ENCODE results near the gene ILDR1.

ILDR1 gene

GRCh38 chr3:121975702-121976302, 46.2 kb downstream of the ILDR1 start:
- no peak overlapping the region for H2AFZ ChIP-seq (ENCODE audit: low read length)
- H3K9ac ChIP-seq (ENCODE audit: low read depth, low read length, poor library complexity): no peak overlapping the region
- no peak for DNase-seq (ENCODE audit: low spot score)
- no peaks in the 10 kb centered on the region for H3K9me3 ChIP-seq (replicated peaks in 1 of 2; ENCODE audit: control insufficient read depth in 2 of 2, insufficient read depth in 1 of 2, low read depth in 1 of 2, low read length in 2 of 2)
- H3K4me2 ChIP-seq (ENCODE audit: insufficient read depth, low read length, poor library complexity, severe bottlenecking): no peak overlapping the region
- no peak overlapping the region for H4K91ac ChIP-seq (ENCODE audit: low read depth, low read length, poor library complexity)
- H2BK15ac ChIP-seq (ENCODE audit: low read length): no peak overlapping the region
- H3K18ac ChIP-seq (ENCODE audit: low read length): no peak overlapping the region
- H2BK12ac ChIP-seq (ENCODE audit: low read length): no peak overlapping the region
- no peak overlapping the region for H3K23ac ChIP-seq (ENCODE audit: low read depth, low read length, poor library complexity)
- no peaks in the 10 kb centered on the region for H3K36me3 ChIP-seq (replicated peaks in 1 of 2; ENCODE audit: control insufficient read depth in 2 of 2, insufficient read depth in 2 of 2, low read length in 2 of 2)
- no peaks in the 10 kb centered on the region for H3K79me1 ChIP-seq (ENCODE audit: low read depth, low read length)
- no peak overlapping the region for H4K8ac ChIP-seq (ENCODE audit: low read depth, low read length)
- no peaks in the 10 kb centered on the region for H3K27me3 ChIP-seq (ENCODE audit: control insufficient read depth in 3 of 3, insufficient read depth in 3 of 3, low read depth in 1 of 3, low read length in 3 of 3)
- H2AK5ac ChIP-seq (ENCODE audit: low read depth, low read length): no peak overlapping the region
- no peak overlapping the region for H2BK120ac ChIP-seq (ENCODE audit: low read depth, low read length)
- H3K14ac ChIP-seq (ENCODE audit: low read length): no peak overlapping the region
- WGBS, 2 donors (ENCODE audit: extremely low coverage in 2 of 2, insufficient read length in 2 of 2, insufficient replicate concordance in 1 of 2): no CpG with 5 or more reads among the region's 1 CpG
- no peaks in the 10 kb centered on the region for H3K4me1 ChIP-seq (ENCODE audit: control insufficient read depth in 2 of 2, insufficient read depth in 1 of 2, low read depth in 1 of 2, low read length in 2 of 2)
- no peak overlapping the region for H3K27ac ChIP-seq (replicated peaks; ENCODE audit: low read length)
- no peak overlapping the region for H2BK5ac ChIP-seq (ENCODE audit: low read length)
- H3K4me3 ChIP-seq (ENCODE audit: low read length in 2 of 2): no peak overlapping the region
- no peak overlapping the region for H3K4ac ChIP-seq (ENCODE audit: low read length)

- no peak overlapping the region for H2AK5ac ChIP-seq (ENCODE audit: low read depth, low read length)
- H3K4me2 ChIP-seq (ENCODE audit: insufficient read depth, low read length, poor library complexity, severe bottlenecking): no peak overlapping the region
- H2BK5ac ChIP-seq (ENCODE audit: low read length): no peak overlapping the region
- H2BK15ac ChIP-seq (ENCODE audit: low read length): no peak overlapping the region
- H2AFZ ChIP-seq (ENCODE audit: low read length): no peak overlapping the region
- no peak for DNase-seq (ENCODE audit: low spot score)
- H3K9me3 ChIP-seq (replicated peaks in 1 of 2; ENCODE audit: control insufficient read depth in 2 of 2, insufficient read depth in 1 of 2, low read depth in 1 of 2, low read length in 2 of 2): no peaks in the 10 kb centered on the region
- no peak overlapping the region for H3K14ac ChIP-seq (ENCODE audit: low read length)
- H3K27ac ChIP-seq (replicated peaks; ENCODE audit: low read length): no peak overlapping the region
- no peak overlapping the region for H4K8ac ChIP-seq (ENCODE audit: low read depth, low read length)
- no peak overlapping the region for H4K91ac ChIP-seq (ENCODE audit: low read depth, low read length, poor library complexity)
- H3K27me3 ChIP-seq (ENCODE audit: control insufficient read depth in 3 of 3, insufficient read depth in 3 of 3, low read depth in 1 of 3, low read length in 3 of 3): no peaks in the 10 kb centered on the region
- H2BK120ac ChIP-seq (ENCODE audit: low read depth, low read length): no peak overlapping the region
- H3K18ac ChIP-seq (ENCODE audit: low read length): no peak overlapping the region
- no peaks in the 10 kb centered on the region for H3K79me1 ChIP-seq (ENCODE audit: low read depth, low read length)
- H3K36me3 ChIP-seq (replicated peaks in 1 of 2; ENCODE audit: control insufficient read depth in 2 of 2, insufficient read depth in 2 of 2, low read length in 2 of 2): no peaks in the 10 kb centered on the region
- WGBS, 2 donors (ENCODE audit: extremely low coverage in 2 of 2, insufficient read length in 2 of 2, insufficient replicate concordance in 1 of 2): no CpG with 5 or more reads among the region's 2 CpGs
- no peak overlapping the region for H3K23ac ChIP-seq (ENCODE audit: low read depth, low read length, poor library complexity)
- no peak overlapping the region for H3K4me3 ChIP-seq (ENCODE audit: low read length in 2 of 2)
- no peak overlapping the region for H3K4ac ChIP-seq (ENCODE audit: low read length)
- H3K4me1 ChIP-seq (ENCODE audit: control insufficient read depth in 2 of 2, insufficient read depth in 1 of 2, low read depth in 1 of 2, low read length in 2 of 2): no peaks in the 10 kb centered on the region
- H2BK12ac ChIP-seq (ENCODE audit: low read length): no peak overlapping the region
- H3K9ac ChIP-seq (ENCODE audit: low read depth, low read length, poor library complexity): no peak overlapping the region
Observed at GRCh38 chr3:121974601-121975111, 47.4 kb downstream of the ILDR1 start.

DNA sequence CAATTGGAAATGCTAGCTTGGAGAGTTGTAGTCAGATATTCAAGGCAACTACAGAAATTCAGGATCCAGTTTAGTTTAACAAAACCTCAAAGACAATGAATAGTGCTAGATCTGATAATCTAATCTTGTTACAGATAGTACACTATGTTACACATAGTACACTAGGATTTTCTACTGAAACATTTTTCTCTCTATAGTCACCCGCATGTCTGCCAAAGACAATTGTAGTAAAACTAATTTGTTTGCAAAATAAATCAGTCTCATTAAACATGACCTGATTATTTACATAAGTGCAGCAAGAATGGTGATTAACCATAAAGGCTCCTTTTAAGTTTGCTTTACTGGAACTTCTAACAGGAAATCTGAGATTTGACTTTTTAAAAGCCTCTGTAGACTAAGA, 52.0 kb downstream of the ILDR1 start:
- no peak overlapping the region for H3K4me2 ChIP-seq (ENCODE audit: insufficient read depth, low read length, poor library complexity, severe bottlenecking)
- no peaks in the 10 kb centered on the region for H3K27me3 ChIP-seq (ENCODE audit: control insufficient read depth in 3 of 3, insufficient read depth in 3 of 3, low read depth in 1 of 3, low read length in 3 of 3)
- H3K4me3 ChIP-seq (ENCODE audit: low read length in 2 of 2): no peak overlapping the region
- H3K9ac ChIP-seq (ENCODE audit: low read depth, low read length, poor library complexity): no peak overlapping the region
- no peaks in the 10 kb centered on the region for H3K79me1 ChIP-seq (ENCODE audit: low read depth, low read length)
- H3K27ac ChIP-seq (replicated peaks; ENCODE audit: low read length): no peak overlapping the region
- no peak overlapping the region for H3K14ac ChIP-seq (ENCODE audit: low read length)
- no peaks in the 10 kb centered on the region for H3K4me1 ChIP-seq (ENCODE audit: control insufficient read depth in 2 of 2, insufficient read depth in 1 of 2, low read depth in 1 of 2, low read length in 2 of 2)
- H2AK5ac ChIP-seq (ENCODE audit: low read depth, low read length): no peak overlapping the region
- no peak for DNase-seq (ENCODE audit: low spot score)
- H3K36me3 ChIP-seq (replicated peaks in 1 of 2; ENCODE audit: control insufficient read depth in 2 of 2, insufficient read depth in 2 of 2, low read length in 2 of 2): no peaks in the 10 kb centered on the region
- no peak overlapping the region for H3K23ac ChIP-seq (ENCODE audit: low read depth, low read length, poor library complexity)
- no peak overlapping the region for H2BK15ac ChIP-seq (ENCODE audit: low read length)
- no peak overlapping the region for H2AFZ ChIP-seq (ENCODE audit: low read length)
- H3K9me3 ChIP-seq (replicated peaks in 1 of 2; ENCODE audit: control insufficient read depth in 2 of 2, insufficient read depth in 1 of 2, low read depth in 1 of 2, low read length in 2 of 2): no peaks in the 10 kb centered on the region
- no CpG with 5 or more reads among the region's 1 CpG for WGBS, 2 donors (ENCODE audit: extremely low coverage in 2 of 2, insufficient read length in 2 of 2, insufficient replicate concordance in 1 of 2)
- H2BK12ac ChIP-seq (ENCODE audit: low read length): no peak overlapping the region
- H3K18ac ChIP-seq (ENCODE audit: low read length): no peak overlapping the region
- no peak overlapping the region for H4K8ac ChIP-seq (ENCODE audit: low read depth, low read length)
- H2BK5ac ChIP-seq (ENCODE audit: low read length): no peak overlapping the region
- no peak overlapping the region for H4K91ac ChIP-seq (ENCODE audit: low read depth, low read length, poor library complexity)
- H2BK120ac ChIP-seq (ENCODE audit: low read depth, low read length): no peak overlapping the region
- H3K4ac ChIP-seq (ENCODE audit: low read length): no peak overlapping the region

DNA sequence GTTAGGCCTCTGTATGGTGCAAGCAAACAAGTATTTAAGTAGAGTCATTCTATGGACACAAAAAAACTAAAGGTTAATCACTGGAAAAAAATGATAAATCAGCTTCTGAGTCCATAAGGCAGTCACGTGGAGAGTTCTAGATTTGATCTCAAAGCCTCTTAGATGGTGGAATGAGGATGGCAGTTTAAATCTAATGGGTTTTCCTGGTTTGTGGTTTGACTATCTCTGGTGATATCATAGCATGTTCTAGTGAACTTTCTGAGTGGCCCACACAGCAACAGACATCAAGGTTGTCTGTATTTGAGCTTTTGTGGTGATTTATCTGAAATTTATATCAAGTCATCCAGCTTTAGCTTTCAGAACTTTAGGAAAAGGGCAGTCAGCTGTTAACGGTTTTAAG, 52.4 kb downstream of the ILDR1 start:
- Histone ChIP-seq H3K23ac (ENCODE audit: low read depth, low read length, poor library complexity) (no peak overlapping the region), H2AK5ac (ENCODE audit: low read depth, low read length) (no peak overlapping the region), H4K8ac (ENCODE audit: low read depth, low read length) (no peak overlapping the region), H3K14ac (ENCODE audit: low read length) (no peak overlapping the region), H4K91ac (ENCODE audit: low read depth, low read length, poor library complexity) (no peak overlapping the region), H3K18ac (ENCODE audit: low read length) (no peak overlapping the region), H3K4me3 (ENCODE audit: low read length in 2 of 2) (no peak overlapping the region), H3K27me3 (ENCODE audit: control insufficient read depth in 3 of 3, insufficient read depth in 3 of 3, low read depth in 1 of 3, low read length in 3 of 3) (no peaks in the 10 kb centered on the region), H3K36me3 (replicated peaks in 1 of 2; ENCODE audit: control insufficient read depth in 2 of 2, insufficient read depth in 2 of 2, low read length in 2 of 2) (no peaks in the 10 kb centered on the region), H3K4ac (ENCODE audit: low read length) (no peak overlapping the region), H2BK5ac (ENCODE audit: low read length) (no peak overlapping the region), H2BK12ac (ENCODE audit: low read length) (no peak overlapping the region), H3K9ac (ENCODE audit: low read depth, low read length, poor library complexity) (no peak overlapping the region), H2BK15ac (ENCODE audit: low read length) (no peak overlapping the region), H2BK120ac (ENCODE audit: low read depth, low read length) (no peak overlapping the region), H3K4me1 (ENCODE audit: control insufficient read depth in 2 of 2, insufficient read depth in 1 of 2, low read depth in 1 of 2, low read length in 2 of 2) (no peaks in the 10 kb centered on the region), H2AFZ (ENCODE audit: low read length) (no peak overlapping the region), H3K4me2 (ENCODE audit: insufficient read depth, low read length, poor library complexity, severe bottlenecking) (no peak overlapping the region), H3K9me3 (replicated peaks in 1 of 2; ENCODE audit: control insufficient read depth in 2 of 2, insufficient read depth in 1 of 2, low read depth in 1 of 2, low read length in 2 of 2) (no peaks in the 10 kb centered on the region), H3K27ac (replicated peaks; ENCODE audit: low read length) (no peak overlapping the region), H3K79me1 (ENCODE audit: low read depth, low read length) (no peaks in the 10 kb centered on the region)
- DNase-seq (ENCODE audit: low spot score): no peak
- no CpG with 5 or more reads among the region's 2 CpGs for WGBS, 2 donors (ENCODE audit: extremely low coverage in 2 of 2, insufficient read length in 2 of 2, insufficient replicate concordance in 1 of 2)
